ENCODE measurements around the gene GALNTL6. TPM values are rescaled to one million over a fixed set of nuclear protein-coding genes. Genes with fewer than 3 reads are reported as not detected.

GALNTL6 gene
- total and polyA plus RNA-seq, 9 of the 15 experiments (the other 6 are each of a cell fraction or from before 2014, with no cell fraction given): 0.18 to 0.50 (median 0.29) TPM

DNA sequence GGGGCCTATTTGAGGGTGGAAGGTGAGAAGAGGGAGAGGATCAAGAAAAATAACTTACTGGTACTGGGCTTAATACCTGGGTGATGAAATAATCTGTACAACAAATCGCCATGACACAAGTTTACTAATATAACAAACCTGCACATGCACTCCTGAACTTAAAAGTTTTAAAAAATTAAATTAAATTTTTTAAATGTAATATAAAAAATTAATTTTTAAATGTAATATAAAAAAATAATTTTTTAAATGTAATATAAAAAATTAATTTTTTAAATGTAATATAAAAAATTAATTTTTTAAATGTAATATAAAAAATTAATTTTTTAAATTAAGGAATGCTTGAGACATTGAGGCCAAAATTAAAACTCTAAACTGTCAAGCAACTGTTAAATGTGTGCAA, 1231.1 kb downstream of the GALNTL6 start:
- ATAC-seq: no peak
- no peak for DNase-seq (ENCODE audit: extremely low read depth in 1 of 4, low spot score in 3 of 4)
- no peaks in the 10 kb centered on the region for H4K20me1 ChIP-seq (replicated peaks; ENCODE audit: control insufficient read depth, insufficient read depth, low read length)
- H3K27me3 ChIP-seq (ENCODE audit: control insufficient read depth in 2 of 2, insufficient read depth in 2 of 2, low read length in 2 of 2): no peaks in the 10 kb centered on the region
- no peak overlapping the region for H3K4me2 ChIP-seq (ENCODE audit: insufficient read depth, low read length)
- H3K27ac ChIP-seq (ENCODE audit: extremely low read depth, low read depth, low read length): no peak overlapping the region
- intact Hi-C loops (cut with micrococcal nuclease) (loop anchor here (5.0 kb wide), 1 partner anchor 123 kb away; the partner anchor contains the start of gene GALNT7), in situ Hi-C loops (cut with MboI) (no loop called here)
- H3K4me1 ChIP-seq (replicated peaks in 1 of 2; ENCODE audit: control insufficient read depth in 2 of 2, insufficient read depth in 2 of 2, low read length in 2 of 2): no peaks in the 10 kb centered on the region
- no TSS peak for BruUV-seq (replicated peaks)
- no peak overlapping the region for H3K9ac ChIP-seq (ENCODE audit: insufficient read depth in 1 of 2, low read depth in 2 of 2, low read length in 2 of 2)
- POLR2A ChIA-PET: no interaction called here
- CTCF ChIA-PET (ENCODE audit: low intra/inter-chr PET ratio): no interaction called here
- no peak overlapping the region for H2AFZ ChIP-seq (ENCODE audit: low read depth, low read length)
- TF ChIP-seq JUN (IDR thresholded peaks at IDR 0.05; ENCODE audit: borderline replicate concordance, low read depth, low read length): no peak
- TF ChIP-seq JUN (CRISPR knock-in tag; IDR thresholded peaks at IDR 0.05; ENCODE audit: borderline replicate concordance): no peak
- TF ChIP-seq SREBF1 (IDR thresholded peaks at IDR 0.05; ENCODE audit: borderline replicate concordance, low read depth, low read length): no peak
- no peak for TF ChIP-seq ZNF121 (CRISPR knock-in tag; conservative IDR thresholded peaks at IDR 0.05)
- TF ChIP-seq FOXA1 (IDR thresholded peaks at IDR 0.05; ENCODE audit: borderline replicate concordance): no peak
- no peak for TF ChIP-seq SMAD3 (CRISPR knock-in tag; conservative IDR thresholded peaks at IDR 0.05)
- WGBS (ENCODE audit: insufficient coverage, low coverage, missing lambda C conversion rate): 14% methylated on average over 1 of the region's 1 CpG
- no peak overlapping the region for H3K4me3 ChIP-seq
- H3K79me2 ChIP-seq (ENCODE audit: control insufficient read depth, insufficient read depth, low read length): no peaks in the 10 kb centered on the region
- FAIRE-seq: no peak
- no peaks in the 10 kb centered on the region for H3K36me3 ChIP-seq (ENCODE audit: control insufficient read depth, insufficient read depth, low read length)
- H3K9me1 ChIP-seq (ENCODE audit: control insufficient read depth, insufficient read depth, low read length): no peaks in the 10 kb centered on the region
- no peaks in the 10 kb centered on the region for H3K9me3 ChIP-seq (replicated peaks; ENCODE audit: control insufficient read depth, insufficient read depth, low read depth, low read length)

- no peak overlapping the region for H2AFZ ChIP-seq (ENCODE audit: low read depth, low read length)
- no peaks in the 10 kb centered on the region for H3K9me1 ChIP-seq (ENCODE audit: control insufficient read depth, insufficient read depth, low read length)
- intact Hi-C loops (cut with micrococcal nuclease) (no loop called here), in situ Hi-C loops (cut with MboI) (no loop called here)
- ATAC-seq (no peak), DNase-seq (ENCODE audit: extremely low read depth in 1 of 4, low spot score in 3 of 4) (no peak), FAIRE-seq (no peak)
- no peak overlapping the region for H3K27ac ChIP-seq (ENCODE audit: extremely low read depth, low read depth, low read length)
- H3K4me2 ChIP-seq (ENCODE audit: insufficient read depth, low read length): no peak overlapping the region
- POLR2A ChIA-PET: no interaction called here
- no peak overlapping the region for H3K4me3 ChIP-seq
- no peak overlapping the region for H3K9ac ChIP-seq (ENCODE audit: insufficient read depth in 1 of 2, low read depth in 2 of 2, low read length in 2 of 2)
- no peaks in the 10 kb centered on the region for H3K9me3 ChIP-seq (replicated peaks; ENCODE audit: control insufficient read depth, insufficient read depth, low read depth, low read length)
- no TSS peak for BruUV-seq (replicated peaks)
- H4K20me1 ChIP-seq (replicated peaks; ENCODE audit: control insufficient read depth, insufficient read depth, low read length): no peaks in the 10 kb centered on the region
- 0% methylated on average over 1 of the region's 1 CpG for WGBS (ENCODE audit: insufficient coverage, low coverage, missing lambda C conversion rate)
- CTCF ChIA-PET (ENCODE audit: low intra/inter-chr PET ratio): no interaction called here
- H3K36me3 ChIP-seq (ENCODE audit: control insufficient read depth, insufficient read depth, low read length): no peaks in the 10 kb centered on the region
- H3K27me3 ChIP-seq (ENCODE audit: control insufficient read depth in 2 of 2, insufficient read depth in 2 of 2, low read length in 2 of 2): no peaks in the 10 kb centered on the region
- H3K4me1 ChIP-seq (replicated peaks in 1 of 2; ENCODE audit: control insufficient read depth in 2 of 2, insufficient read depth in 2 of 2, low read length in 2 of 2): no peaks in the 10 kb centered on the region
- no peaks in the 10 kb centered on the region for H3K79me2 ChIP-seq (ENCODE audit: control insufficient read depth, insufficient read depth, low read length)
- TF ChIP-seq ZNF586 (CRISPR knock-in tag; conservative IDR thresholded peaks at IDR 0.05) (no peak), HSF4 (CRISPR knock-in tag; IDR thresholded peaks at IDR 0.05; ENCODE audit: borderline replicate concordance) (no peak), CHCHD3 (CRISPR knock-in tag; IDR thresholded peaks at IDR 0.05) (no peak), HBP1 (CRISPR knock-in tag; IDR thresholded peaks at IDR 0.05) (no peak), ZNF431 (CRISPR knock-in tag; IDR thresholded peaks at IDR 0.05) (no peak), ZNF224 (CRISPR knock-in tag; IDR thresholded peaks at IDR 0.05) (no peak)
- TF ChIP-seq, protein P1, sequence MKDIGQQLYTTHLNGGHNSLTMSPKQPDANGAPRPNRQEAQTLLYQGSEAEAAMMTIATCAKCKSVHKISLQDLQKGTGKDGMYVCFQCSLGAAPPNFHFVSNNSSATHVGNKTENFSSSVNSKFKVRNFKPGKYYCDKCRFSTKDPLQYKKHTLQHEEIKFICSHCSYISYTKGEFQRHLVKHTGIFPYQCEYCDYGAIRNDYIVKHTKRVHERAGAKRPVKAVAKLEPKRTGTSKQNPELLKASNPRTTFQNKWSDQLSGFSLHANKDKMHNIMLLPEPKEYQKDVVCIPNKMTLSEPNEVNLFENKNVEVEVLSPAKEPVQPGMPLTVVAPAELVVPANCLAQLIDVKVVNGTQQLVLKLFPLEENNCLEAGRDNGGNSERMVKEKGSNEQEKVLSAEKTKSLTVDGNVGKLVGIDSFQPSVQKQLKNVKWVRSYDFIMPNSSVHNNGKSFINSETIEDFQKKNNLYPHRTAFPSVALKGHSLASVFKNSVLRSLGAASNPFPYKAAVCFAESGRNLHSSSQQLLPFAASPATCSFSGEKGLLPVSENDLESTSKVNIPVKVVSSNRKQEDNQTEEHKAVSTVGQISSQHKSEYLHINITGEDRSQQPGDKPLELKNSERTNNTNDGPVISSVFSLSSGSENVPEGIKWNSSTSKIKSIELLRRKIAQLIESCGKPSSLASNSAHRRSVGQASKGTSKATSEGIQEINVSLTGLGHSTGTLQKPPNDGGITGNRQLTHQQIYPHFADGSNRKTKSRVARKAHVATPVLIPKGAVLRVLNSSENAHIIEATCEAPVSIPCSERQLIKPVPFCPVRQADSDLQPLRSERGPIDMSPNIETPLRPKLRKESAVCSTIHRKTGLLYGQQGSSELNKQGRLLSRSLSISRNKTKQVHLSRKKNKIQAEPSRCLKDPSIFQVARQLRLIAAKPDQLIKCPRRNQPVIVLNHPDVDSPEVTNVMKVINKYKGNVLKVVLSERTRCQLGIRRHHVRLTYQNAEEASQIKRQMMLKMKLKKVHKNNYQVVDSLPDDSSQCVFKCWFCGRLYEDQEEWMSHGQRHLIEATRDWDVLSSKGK (CRISPR knock-in tag; IDR thresholded peaks at IDR 0.05): no peak
Observed at GRCh38 chr4:173045571-173045970, 1232.4 kb downstream of the GALNTL6 start.

Data from K562 (cell line).